GM12892 (cell line): ENCODE data around the gene TCEAL7.

ENCODE experiments used
- POLR2A ChIP-seq: IDR thresholded peaks from 2 replicates; pipeline ENCODE4 v1.6.1; 2011; ENCODE audit warnings: low read depth, low read length, control low read depth
- POLR2AphosphoS5 ChIP-seq: IDR thresholded peaks from 2 replicates; pipeline ENCODE4 v1.6.1; 2011; ENCODE audit warnings: low read depth, low read length, control low read depth
- TAF1 ChIP-seq: IDR thresholded peaks from 2 replicates; pipeline ENCODE4 v1.6.1; 2011; ENCODE audit warnings: low read depth, mild to moderate bottlenecking, control low read depth, low read length, borderline replicate concordance

- TF ChIP-seq POLR2A (no peak), POLR2AphosphoS5 (no peak), TAF1 (no peak)
These were observed 30.9 kb downstream of the TCEAL7 start for GRCh38 chrX:103360916-103361315.
